ENCODE data around the gene DBH.

DBH gene

DNA sequence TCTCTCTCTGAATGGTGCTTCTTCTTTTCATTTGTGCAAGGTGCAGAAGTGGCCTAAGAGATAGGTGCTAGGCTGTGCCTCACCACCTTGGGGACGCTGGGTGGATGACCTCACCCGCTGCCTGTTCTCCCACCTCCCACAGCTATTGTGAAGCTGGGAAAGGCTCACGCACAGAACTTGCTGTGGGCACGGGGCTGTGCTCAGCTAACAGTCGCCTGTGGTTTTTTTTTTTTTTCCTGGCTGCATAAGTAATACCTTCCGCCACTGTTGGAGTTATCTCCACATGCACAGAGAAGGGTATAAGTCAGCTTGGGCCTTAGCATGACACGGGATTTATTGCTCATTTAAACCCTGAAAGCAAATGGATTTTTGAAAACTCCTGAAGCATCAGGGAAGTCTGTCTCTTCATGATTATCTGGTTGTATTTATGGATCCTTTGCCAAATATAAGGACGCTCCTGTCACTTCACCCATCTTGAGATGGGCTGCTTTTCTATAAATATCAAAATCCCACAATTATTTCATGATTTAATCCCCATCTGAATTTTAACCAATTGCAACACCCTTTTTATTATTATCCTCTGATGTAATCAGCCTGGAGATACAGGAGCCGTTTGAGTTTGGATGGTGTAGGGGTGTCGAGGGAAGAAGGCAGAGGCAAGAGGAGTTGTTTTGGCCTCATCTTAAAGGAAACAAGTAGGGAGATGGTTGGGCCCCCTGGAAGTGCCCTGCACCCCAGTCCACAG lies 9.0 kb downstream of the DBH start:
- no peak for TF ChIP-seq RARB (CRISPR knock-in tag; IDR thresholded peaks at IDR 0.05)
- no peak for TF ChIP-seq TCF4 (CRISPR knock-in tag; IDR thresholded peaks at IDR 0.05; ENCODE audit: borderline replicate concordance)
- TF ChIP-seq BACH2 (CRISPR knock-in tag; IDR thresholded peaks at IDR 0.05; ENCODE audit: borderline replicate concordance), result no peak
- TF ChIP-seq, protein P1, sequence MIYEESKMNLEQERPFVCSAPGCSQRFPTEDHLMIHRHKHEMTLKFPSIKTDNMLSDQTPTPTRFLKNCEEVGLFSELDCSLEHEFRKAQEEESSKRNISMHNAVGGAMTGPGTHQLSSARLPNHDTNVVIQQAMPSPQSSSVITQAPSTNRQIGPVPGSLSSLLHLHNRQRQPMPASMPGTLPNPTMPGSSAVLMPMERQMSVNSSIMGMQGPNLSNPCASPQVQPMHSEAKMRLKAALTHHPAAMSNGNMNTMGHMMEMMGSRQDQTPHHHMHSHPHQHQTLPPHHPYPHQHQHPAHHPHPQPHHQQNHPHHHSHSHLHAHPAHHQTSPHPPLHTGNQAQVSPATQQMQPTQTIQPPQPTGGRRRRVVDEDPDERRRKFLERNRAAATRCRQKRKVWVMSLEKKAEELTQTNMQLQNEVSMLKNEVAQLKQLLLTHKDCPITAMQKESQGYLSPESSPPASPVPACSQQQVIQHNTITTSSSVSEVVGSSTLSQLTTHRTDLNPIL (CRISPR knock-in tag; IDR thresholded peaks at IDR 0.05; ENCODE audit: low read depth), result no peak
- no peak for TF ChIP-seq POU6F1 (CRISPR knock-in tag; IDR thresholded peaks at IDR 0.05; ENCODE audit: borderline replicate concordance, low read depth)
- TF ChIP-seq ZFP30 (CRISPR knock-in tag; IDR thresholded peaks at IDR 0.05), result no peak
- TF ChIP-seq ZC3H10 (CRISPR knock-in tag; IDR thresholded peaks at IDR 0.05), result no peak
- TF ChIP-seq, protein P2, sequence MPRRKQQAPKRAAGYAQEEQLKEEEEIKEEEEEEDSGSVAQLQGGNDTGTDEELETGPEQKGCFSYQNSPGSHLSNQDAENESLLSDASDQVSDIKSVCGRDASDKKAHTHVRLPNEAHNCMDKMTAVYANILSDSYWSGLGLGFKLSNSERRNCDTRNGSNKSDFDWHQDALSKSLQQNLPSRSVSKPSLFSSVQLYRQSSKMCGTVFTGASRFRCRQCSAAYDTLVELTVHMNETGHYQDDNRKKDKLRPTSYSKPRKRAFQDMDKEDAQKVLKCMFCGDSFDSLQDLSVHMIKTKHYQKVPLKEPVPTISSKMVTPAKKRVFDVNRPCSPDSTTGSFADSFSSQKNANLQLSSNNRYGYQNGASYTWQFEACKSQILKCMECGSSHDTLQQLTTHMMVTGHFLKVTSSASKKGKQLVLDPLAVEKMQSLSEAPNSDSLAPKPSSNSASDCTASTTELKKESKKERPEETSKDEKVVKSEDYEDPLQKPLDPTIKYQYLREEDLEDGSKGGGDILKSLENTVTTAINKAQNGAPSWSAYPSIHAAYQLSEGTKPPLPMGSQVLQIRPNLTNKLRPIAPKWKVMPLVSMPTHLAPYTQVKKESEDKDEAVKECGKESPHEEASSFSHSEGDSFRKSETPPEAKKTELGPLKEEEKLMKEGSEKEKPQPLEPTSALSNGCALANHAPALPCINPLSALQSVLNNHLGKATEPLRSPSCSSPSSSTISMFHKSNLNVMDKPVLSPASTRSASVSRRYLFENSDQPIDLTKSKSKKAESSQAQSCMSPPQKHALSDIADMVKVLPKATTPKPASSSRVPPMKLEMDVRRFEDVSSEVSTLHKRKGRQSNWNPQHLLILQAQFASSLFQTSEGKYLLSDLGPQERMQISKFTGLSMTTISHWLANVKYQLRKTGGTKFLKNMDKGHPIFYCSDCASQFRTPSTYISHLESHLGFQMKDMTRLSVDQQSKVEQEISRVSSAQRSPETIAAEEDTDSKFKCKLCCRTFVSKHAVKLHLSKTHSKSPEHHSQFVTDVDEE (CRISPR knock-in tag; IDR thresholded peaks at IDR 0.05), result no peak
- TF ChIP-seq GLIS3 (CRISPR knock-in tag; IDR thresholded peaks at IDR 0.05), result no peak
- TF ChIP-seq PPARA (CRISPR knock-in tag; IDR thresholded peaks at IDR 0.05; ENCODE audit: borderline replicate concordance), result no peak
- TF ChIP-seq ESRRG (CRISPR knock-in tag; IDR thresholded peaks at IDR 0.05), result no peak
- TF ChIP-seq OSR1 (CRISPR knock-in tag; IDR thresholded peaks at IDR 0.05), result no peak
- TF ChIP-seq ZNF565 (CRISPR knock-in tag; conservative IDR thresholded peaks at IDR 0.05; ENCODE audit: low read depth), result no peak
- TF ChIP-seq, protein P3, sequence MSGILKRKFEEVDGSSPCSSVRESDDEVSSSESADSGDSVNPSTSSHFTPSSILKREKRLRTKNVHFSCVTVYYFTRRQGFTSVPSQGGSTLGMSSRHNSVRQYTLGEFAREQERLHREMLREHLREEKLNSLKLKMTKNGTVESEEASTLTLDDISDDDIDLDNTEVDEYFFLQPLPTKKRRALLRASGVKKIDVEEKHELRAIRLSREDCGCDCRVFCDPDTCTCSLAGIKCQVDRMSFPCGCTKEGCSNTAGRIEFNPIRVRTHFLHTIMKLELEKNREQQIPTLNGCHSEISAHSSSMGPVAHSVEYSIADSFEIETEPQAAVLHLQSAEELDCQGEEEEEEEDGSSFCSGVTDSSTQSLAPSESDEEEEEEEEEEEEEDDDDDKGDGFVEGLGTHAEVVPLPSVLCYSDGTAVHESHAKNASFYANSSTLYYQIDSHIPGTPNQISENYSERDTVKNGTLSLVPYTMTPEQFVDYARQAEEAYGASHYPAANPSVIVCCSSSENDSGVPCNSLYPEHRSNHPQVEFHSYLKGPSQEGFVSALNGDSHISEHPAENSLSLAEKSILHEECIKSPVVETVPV (CRISPR knock-in tag; IDR thresholded peaks at IDR 0.05), result no peak
- TF ChIP-seq CSDC2 (CRISPR knock-in tag; IDR thresholded peaks at IDR 0.05), result no peak
- TF ChIP-seq ZNF70 (CRISPR knock-in tag; IDR thresholded peaks at IDR 0.05), result no peak
- no peak for TF ChIP-seq ZNF8 (CRISPR knock-in tag; IDR thresholded peaks at IDR 0.05)
- no peak for TF ChIP-seq SNAI2 (CRISPR knock-in tag; IDR thresholded peaks at IDR 0.05)
- no peak for TF ChIP-seq ARNTL (CRISPR knock-in tag; IDR thresholded peaks at IDR 0.05; ENCODE audit: borderline replicate concordance, low read depth)
- TF ChIP-seq ISL1 (CRISPR knock-in tag; IDR thresholded peaks at IDR 0.05), result no peak
- ATAC-seq, result no peak

- no peak for ATAC-seq
Measured at GRCh38 chr9:133647148-133647547, 11.0 kb downstream of the DBH start.

More at GRCh38 chr9:133647148-133647547, 11.0 kb downstream of the DBH start:
- TF ChIP-seq, protein P3 (CRISPR knock-in tag; IDR thresholded peaks at IDR 0.05), result no peak
- TF ChIP-seq ISL1 (CRISPR knock-in tag; IDR thresholded peaks at IDR 0.05) (no peak), PPARA (CRISPR knock-in tag; IDR thresholded peaks at IDR 0.05; ENCODE audit: borderline replicate concordance) (no peak), ZC3H10 (CRISPR knock-in tag; IDR thresholded peaks at IDR 0.05) (no peak), CSDC2 (CRISPR knock-in tag; IDR thresholded peaks at IDR 0.05) (no peak), ZNF565 (CRISPR knock-in tag; conservative IDR thresholded peaks at IDR 0.05; ENCODE audit: low read depth) (no peak), POU6F1 (CRISPR knock-in tag; IDR thresholded peaks at IDR 0.05; ENCODE audit: borderline replicate concordance, low read depth) (no peak), ZNF70 (CRISPR knock-in tag; IDR thresholded peaks at IDR 0.05) (no peak), GLIS3 (CRISPR knock-in tag; IDR thresholded peaks at IDR 0.05) (no peak), ZNF8 (CRISPR knock-in tag; IDR thresholded peaks at IDR 0.05) (no peak), BACH2 (CRISPR knock-in tag; IDR thresholded peaks at IDR 0.05; ENCODE audit: borderline replicate concordance) (no peak), SNAI2 (CRISPR knock-in tag; IDR thresholded peaks at IDR 0.05) (no peak)
- TF ChIP-seq, protein P2 (CRISPR knock-in tag; IDR thresholded peaks at IDR 0.05), result no peak

Data from SK-N-SH treated with all-trans-retinoic acid at 6 μM for 48 hours (cell line).